IMR-90 (cell line): ENCODE data around the gene PAGE5. TPM values are rescaled to one million over a fixed set of nuclear protein-coding genes. Genes with fewer than 3 reads are reported as not detected.

Experiments
- ATAC-seq: fragments of 200-7000 bp; cut with Tn5 transposase; 2 replicates; pipeline ENCODE4 v1.9.1; 2020; ENCODE audit warnings: low read depth, mild to moderate bottlenecking, moderate library complexity
- BruUV-seq: library from RNA; stranded (reverse); fragments of 400-500 nt; replicated peaks from 2 replicates; lab custom pipeline; 2021; lab: Mats Ljungman, UMichigan
- CTCF ChIA-PET: fragments of 300-600 bp; formaldehyde crosslinking; extraction: SDS; loops from one replicate; lab custom pipeline; 2021; ENCODE audit warnings: antibody characterized with exemption; lab: Yijun Ruan, JAX
- POLR2A ChIA-PET: fragments of 300-600 bp; sonication (Branson Sonifier 250); formaldehyde crosslinking; loops from one replicate; lab custom pipeline; 2022; ENCODE audit warnings: antibody characterized with exemption; ENCODE audit not compliant: unreplicated experiment; lab: Charles Lee
- DNase-seq: peaks from one replicate; pipeline ENCODE4 v3.0.0; 2013
- H2AFZ ChIP-seq: replicated peaks from 2 replicates; pipeline ENCODE3; 2013; ENCODE audit warnings: low read length, mild to moderate bottlenecking; ENCODE audit not compliant: poor library complexity
- H2AK5ac ChIP-seq: 2 replicates; pipeline ENCODE4 v1.6.1; 2013; ENCODE audit warnings: low read depth, low read length, inconsistent platforms
- H2AK9ac ChIP-seq: replicated peaks from 2 replicates; pipeline ENCODE3; 2013; ENCODE audit warnings: mild to moderate bottlenecking, low read depth, low read length, moderate library complexity; ENCODE audit not compliant: poor library complexity
- H2BK120ac ChIP-seq: 2 replicates; pipeline ENCODE4 v1.6.1; 2013; ENCODE audit warnings: low read depth, low read length, inconsistent platforms
- H2BK15ac ChIP-seq: 3 replicates; pipeline ENCODE4 v1.6.1; 2013; ENCODE audit warnings: low read depth, low read length, inconsistent platforms
- H2BK20ac ChIP-seq: 2 replicates; pipeline ENCODE4 v1.6.1; 2013; ENCODE audit warnings: low read depth, mild to moderate bottlenecking, inconsistent platforms, low read length, moderate library complexity
- H2BK5ac ChIP-seq: 2 replicates; pipeline ENCODE4 v1.6.1; 2013; ENCODE audit warnings: mild to moderate bottlenecking, low read depth, low read length, inconsistent platforms; ENCODE audit not compliant: poor library complexity, severe bottlenecking
- H3K14ac ChIP-seq: replicated peaks from 2 replicates; pipeline ENCODE4 v1.6.1; 2013; ENCODE audit warnings: low read depth, low read length, inconsistent platforms
- H3K18ac ChIP-seq: 2 replicates; pipeline ENCODE4 v1.6.1; 2013; ENCODE audit warnings: low read depth, low read length, control low read depth
- H3K23ac ChIP-seq: 2 replicates; pipeline ENCODE4 v1.6.1; 2013; ENCODE audit warnings: low read depth, low read length, inconsistent platforms
- H3K27ac ChIP-seq: 2 replicates; pipeline ENCODE4 v1.5.1; 2013; ENCODE audit warnings: mild to moderate bottlenecking, control low read depth, low read length; ENCODE audit not compliant: insufficient read depth
- H3K27me3 ChIP-seq: 2 replicates; pipeline ENCODE4 v1.6.1; 2013; ENCODE audit warnings: low read length; ENCODE audit not compliant: control insufficient read depth, insufficient read depth
- H3K36me3 ChIP-seq: 2 replicates; pipeline ENCODE4 v1.6.1; 2013; ENCODE audit warnings: low read length, mixed read lengths; ENCODE audit not compliant: control insufficient read depth, insufficient read depth
- H3K4ac ChIP-seq: 2 replicates; pipeline ENCODE4 v1.6.1; 2013; ENCODE audit warnings: low read depth, low read length, inconsistent platforms
- H3K4me1 ChIP-seq: 2 replicates; pipeline ENCODE4 v1.6.1; 2013; ENCODE audit warnings: low read length, mixed read lengths; ENCODE audit not compliant: control insufficient read depth, insufficient read depth
- H3K4me2 ChIP-seq: 2 replicates; pipeline ENCODE4 v1.6.1; 2013; ENCODE audit warnings: low read depth, mild to moderate bottlenecking, control low read depth, low read length, moderate library complexity
- H3K4me3 ChIP-seq: 2 replicates; pipeline ENCODE4 v1.5.1; 2013; ENCODE audit warnings: low read depth, mild to moderate bottlenecking, control low read depth, low read length, moderate library complexity; ENCODE audit not compliant: insufficient read depth
- H3K56ac ChIP-seq: 2 replicates; pipeline ENCODE4 v1.6.1; 2013; ENCODE audit warnings: low read length, inconsistent platforms; ENCODE audit not compliant: insufficient read depth; ENCODE audit errors: extremely low read depth
- H3K79me1 ChIP-seq, 2 experiments: 2 replicates each; pipeline ENCODE4 v1.6.1; 2013; ENCODE audit warnings: low read length in 2 of 2, inconsistent platforms in 1 of 2, low read depth in 1 of 2
- H3K9ac ChIP-seq: 2 replicates; pipeline ENCODE4 v1.6.1; 2013; ENCODE audit warnings: low read depth, low read length, control low read depth
- H3K9me1 ChIP-seq: 2 replicates; pipeline ENCODE4 v1.6.1; 2013; ENCODE audit warnings: low read length, inconsistent platforms; ENCODE audit not compliant: insufficient read depth
- H3K9me3 ChIP-seq: 2 replicates; pipeline ENCODE4 v1.6.1; 2013; ENCODE audit warnings: low read length; ENCODE audit not compliant: control insufficient read depth, insufficient read depth
- H4K20me1 ChIP-seq: 2 replicates; pipeline ENCODE4 v1.6.1; 2013; ENCODE audit warnings: low read length, inconsistent platforms; ENCODE audit not compliant: insufficient read depth
- H4K5ac ChIP-seq: 2 replicates; pipeline ENCODE4 v1.6.1; 2013; ENCODE audit warnings: mild to moderate bottlenecking, low read depth, low read length, control low read depth
- H4K8ac ChIP-seq, 2 experiments: 2 replicates each; pipeline ENCODE4 v1.6.1; 2013; ENCODE audit warnings: low read depth in 2 of 2, low read length in 2 of 2, control low read depth in 1 of 2, inconsistent platforms in 1 of 2
- H4K91ac ChIP-seq: 2 replicates; pipeline ENCODE4 v1.6.1; 2013; ENCODE audit warnings: low read depth, low read length, inconsistent platforms; ENCODE audit not compliant: insufficient read depth
- BHLHE40 ChIP-seq: fragments of 150-350 bp; IDR thresholded peaks from 2 replicates; pipeline ENCODE4 v1.6.1; 2016; ENCODE audit warnings: mild to moderate bottlenecking, low read depth, low read length
- CEBPB ChIP-seq: IDR thresholded peaks from 2 replicates; pipeline ENCODE4 v1.6.1; 2012; ENCODE audit warnings: low read depth, low read length, improper control_type of control experiment
- CHD1 ChIP-seq: IDR thresholded peaks from 2 replicates; pipeline ENCODE4 v1.6.1; 2012; ENCODE audit warnings: low read depth, low read length, improper control_type of control experiment
- CTCF ChIP-seq: conservative IDR thresholded peaks from 2 replicates; pipeline ENCODE4 v1.5.1; 2012; ENCODE audit warnings: mild to moderate bottlenecking, low read depth, low read length, improper control_type of control experiment
- FOS ChIP-seq: fragments of 150-350 bp; IDR thresholded peaks from 2 replicates; pipeline ENCODE4 v1.6.1; 2016; ENCODE audit warnings: low read depth, low read length
- MAFK ChIP-seq: IDR thresholded peaks from 2 replicates; pipeline ENCODE4 v1.6.1; 2012; ENCODE audit warnings: low read depth, low read length, improper control_type of control experiment
- MAZ ChIP-seq: IDR thresholded peaks from 2 replicates; pipeline ENCODE4 v1.6.1; 2012; ENCODE audit warnings: low read depth, mild to moderate bottlenecking, low read length, improper control_type of control experiment, moderate library complexity, borderline replicate concordance
- MXI1 ChIP-seq: IDR thresholded peaks from 2 replicates; pipeline ENCODE4 v1.6.1; 2012; ENCODE audit warnings: low read depth, mild to moderate bottlenecking, low read length, moderate library complexity, borderline replicate concordance
- NFE2L2 ChIP-seq: fragments of 150-350 bp; IDR thresholded peaks from 2 replicates; pipeline ENCODE4 v1.6.1; 2016; ENCODE audit warnings: low read depth, mild to moderate bottlenecking, low read length
- POLR2A ChIP-seq: IDR thresholded peaks from 2 replicates; pipeline ENCODE4 v1.6.1; 2012; ENCODE audit warnings: mild to moderate bottlenecking, low read depth, low read length
- RAD21 ChIP-seq: IDR thresholded peaks from 2 replicates; pipeline ENCODE4 v1.6.1; 2012; ENCODE audit warnings: low read length, improper control_type of control experiment
- RCOR1 ChIP-seq: IDR thresholded peaks from 2 replicates; pipeline ENCODE4 v1.6.1; 2012; ENCODE audit warnings: mild to moderate bottlenecking, low read length, improper control_type of control experiment; ENCODE audit not compliant: insufficient replicate concordance
- RFX5 ChIP-seq: IDR thresholded peaks from 2 replicates; pipeline ENCODE4 v1.8.0; 2012; ENCODE audit warnings: low read depth, mild to moderate bottlenecking, low read length, moderate library complexity
- USF2 ChIP-seq: fragments of 150-350 bp; IDR thresholded peaks from 2 replicates; pipeline ENCODE4 v1.6.1; 2017; ENCODE audit warnings: mild to moderate bottlenecking, antibody characterized with exemption, low read length, low read depth
- WGBS, 2 experiments: methylation state at CpG; one replicate each; pipeline versions ENCODE4 v1.1.5 to v1.1.7; 2013; ENCODE audit warnings: missing lambda C conversion rate in 2 of 2; ENCODE audit not compliant: insufficient read length in 1 of 2; ENCODE audit errors: extremely low coverage in 2 of 2; 5-methylcytosine and 5-hydroxymethylcytosine counted together
- dilution Hi-C: fragments of 300-500 bp; cut with HindIII; formaldehyde crosslinking; loops from one replicate; pipeline ENCODE4 v1.14.3; 2018; ENCODE audit warnings: low sequenced_read_pairs; ENCODE audit not compliant: unreplicated experiment
- in situ Hi-C: fragments of 300-500 bp; cut with MboI; formaldehyde crosslinking; loops from 3 replicates; pipeline ENCODE4 v1.14.3; 2019; ENCODE audit warnings: low sequenced_read_pairs, inconsistent platforms, mixed read lengths
- intact Hi-C: fragments of 100-400 bp; cut with micrococcal nuclease; formaldehyde crosslinking; loops from 2 replicates; pipeline ENCODE4 v1.10.0; 2022
- polyA plus RNA-seq, 3 experiments: library from polyadenylated mRNA; depleted of rRNA; stranded (reverse); fragments of >200 nt; gene quantifications; 2 replicates each; pipeline ENCODE4 v1.2.3, GENCODE V29; 2012; ENCODE audit warnings: low replicate concordance in 1 of 3
- total RNA-seq: library from RNA; depleted of rRNA; stranded (reverse); fragments of >200 nt; gene quantifications from 2 replicates; pipeline ENCODE4 v1.2.3, GENCODE V29; 2012

Gene PAGE5
- total and polyA plus RNA-seq, 2 of the 4 experiments (the other 2 are of a cell fraction), result not detected

- TF ChIP-seq MXI1, result no peak
- TF ChIP-seq RAD21, result no peak
- no peak for TF ChIP-seq NFE2L2
Measured at GRCh38 chrX:55196688-55197087, 23.5 kb upstream of the PAGE5 start (continued).

GRCh38 chrX:55201930-55202579, 18.1 kb upstream of the PAGE5 start:
- H4K8ac ChIP-seq, result no peak overlapping the region
- no peaks in the 10 kb centered on the region for H3K9me1 ChIP-seq
- no peak overlapping the region for H2BK120ac ChIP-seq
- H3K18ac ChIP-seq, result no peak overlapping the region
- no CpG with 5 or more reads among the region's 3 CpGs for WGBS, 2 experiments
- no peak overlapping the region for H3K9ac ChIP-seq
- H3K4me3 ChIP-seq, result no peak overlapping the region
- BruUV-seq, result no TSS peak
- no peak overlapping the region for H2AFZ ChIP-seq
- H3K4ac ChIP-seq, result no peak overlapping the region
- no peaks in the 10 kb centered on the region for H3K36me3 ChIP-seq
- H3K14ac ChIP-seq, result no peak overlapping the region
- no peaks in the 10 kb centered on the region for H4K20me1 ChIP-seq
- no peak overlapping the region for H2BK5ac ChIP-seq
- no peak overlapping the region for H3K56ac ChIP-seq
- no peak for ATAC-seq
- H4K91ac ChIP-seq, result no peak overlapping the region
- POLR2A ChIA-PET, result no interaction called here
- no peak overlapping the region for H2BK20ac ChIP-seq
- H3K27me3 ChIP-seq, result no peaks in the 10 kb centered on the region
- no peak overlapping the region for H3K23ac ChIP-seq
- H3K4me2 ChIP-seq, result no peak overlapping the region
- no peaks in the 10 kb centered on the region for H3K9me3 ChIP-seq
- no peaks in the 10 kb centered on the region for H3K79me1 ChIP-seq
- H4K5ac ChIP-seq, result no peak overlapping the region
- H2AK5ac ChIP-seq, result no peak overlapping the region
- dilution Hi-C loops (no loop called here), intact Hi-C loops (no loop called here), in situ Hi-C loops (no loop called here)
- no peak overlapping the region for H2AK9ac ChIP-seq
- H3K4me1 ChIP-seq, result no peaks in the 10 kb centered on the region
- CTCF ChIA-PET, result no interaction called here
- H3K27ac ChIP-seq, result no peak overlapping the region
- DNase-seq, result no peak
- no peak overlapping the region for H2BK15ac ChIP-seq
- TF ChIP-seq POLR2A (no peak), MAZ (no peak), RFX5 (no peak), NFE2L2 (no peak), RAD21 (no peak), CTCF (no peak), CEBPB (no peak), RCOR1 (no peak), USF2 (no peak), MAFK (no peak), FOS (no peak), CHD1 (no peak), BHLHE40 (no peak)
